Sigmoid colon (tissue), 7 donors: Measurements from ENCODE around the gene PSAP. TPM values are rescaled to one million over a fixed set of nuclear protein-coding genes. Genes with fewer than 3 reads are reported as not detected.

ENCODE experiments used
- DNase-seq: peaks from one replicate; pipeline ENCODE4 v3.0.0-alpha.2; 2019
- H3K27ac ChIP-seq, 4 donors: fragments of 200-600 bp; sonication (generic); one replicate each; pipeline ENCODE4 v1.5.1; 2016 to 2019; ENCODE audit warnings: mild to moderate bottlenecking in 1 of 4
- H3K27me3 ChIP-seq, 3 donors: fragments of 200-600 bp; sonication (generic); one replicate each; pipeline ENCODE4 v1.5.1; 2019; ENCODE audit warnings: mild to moderate bottlenecking in 1 of 3
- H3K36me3 ChIP-seq, 4 donors: fragments of 200-600 bp; sonication (generic); one replicate each; pipeline ENCODE4 v1.5.1; 2016 to 2019
- H3K4me1 ChIP-seq, 4 donors: fragments of 200-600 bp; sonication (generic); one replicate each; pipeline ENCODE4 v1.5.1; 2017 to 2019
- H3K4me3 ChIP-seq, 4 donors: fragments of 200-600 bp; sonication (generic); one replicate each; pipeline ENCODE4 v1.5.1; 2017 to 2019; ENCODE audit warnings: mild to moderate bottlenecking in 2 of 4, moderate library complexity in 1 of 4
- H3K9me3 ChIP-seq, 4 donors: fragments of 200-600 bp in 3 of 4; sonication (generic) in 3 of 4; one replicate each; pipeline versions ENCODE4 v1.5.1 to v1.6.1; 2013 to 2019
- CTCF ChIP-seq, 4 experiments: fragments of 450-650 bp in 3 of 4; fragments of 200-600 bp in 1 of 4; IDR thresholded peaks; one replicate each; pipeline ENCODE4 v1.5.1; 2016 to 2019; ENCODE audit warnings: antibody characterized with exemption in 4 of 4, mild to moderate bottlenecking in 3 of 4, moderate library complexity in 2 of 4
- EP300 ChIP-seq, 4 donors: sonication (generic); formaldehyde crosslinking; IDR thresholded peaks; one replicate each; pipeline ENCODE4 v1.6.1; 2017; ENCODE audit warnings: antibody characterized with exemption in 4 of 4
- POLR2A ChIP-seq, 2 donors: fragments of 450-650 bp; IDR thresholded peaks; one replicate each; pipeline ENCODE4 v1.6.1; 2016; ENCODE audit warnings: antibody characterized with exemption in 2 of 2, mild to moderate bottlenecking in 2 of 2, moderate library complexity in 2 of 2
- POLR2AphosphoS5 ChIP-seq, 4 donors: sonication (generic); formaldehyde crosslinking; IDR thresholded peaks; one replicate each; pipeline ENCODE4 v1.6.1; 2017; ENCODE audit warnings: antibody characterized with exemption in 4 of 4
- WGBS, 2 donors: extraction: QIAGEN DNeasy Blood & Tissue Kit; methylation state at CpG; one replicate each; pipeline ENCODE4 v1.1.7; 2013; 5-methylcytosine and 5-hydroxymethylcytosine counted together
- intact Hi-C: fragments of 100-400 bp; cut with DNase I; formaldehyde crosslinking; loops from one replicate; pipeline ENCODE4 v1.15.1; 2023
- polyA plus RNA-seq, 3 donors: library from polyadenylated mRNA; stranded (reverse); fragments of 200-250 nt; gene quantifications; one replicate each; pipeline ENCODE4 v1.2.3, GENCODE V29; 2013
- total RNA-seq, 4 donors: library from RNA; depleted of rRNA; stranded (reverse); fragments of >200 nt; gene quantifications; one replicate each; pipeline ENCODE4 v1.1.0, GENCODE V29; 2016
- donor health status: healthy with polysubstance abuse.
- donor health status: Bipolar disorder and iron deficiency.
- donor health status: healthy.

PSAP gene
- total and polyA plus RNA-seq, 7 donors, result 200 to 960 (median 636) TPM

- H3K4me1 ChIP-seq, result peaks cover 0 to 10% (median 6%) of the 10 kb centered on the region in 4 donors
- TF ChIP-seq EP300 (IDR thresholded peaks at IDR 0.05) (no peak), POLR2AphosphoS5 (IDR thresholded peaks at IDR 0.05) (no peak), CTCF (IDR thresholded peaks at IDR 0.05) (no peak), POLR2A (IDR thresholded peaks at IDR 0.05) (no peak)
- no peaks in the 10 kb centered on the region for H3K9me3 ChIP-seq
- DNase-seq, result no peak
- intact Hi-C loops, result loop anchor here (5.0 kb wide), 4 partner anchors 109 to 494 kb away; partner anchors contain the start of genes CDH23 and SLC29A3
- no peak overlapping the region for H3K4me3 ChIP-seq
- 82 to 86% methylated on average over 19 of the region's 19 CpGs for WGBS, 2 donors
- H3K27me3 ChIP-seq, result peaks cover 0 to 16% (median 0%) of the 10 kb centered on the region in 3 donors
- H3K27ac ChIP-seq, result no peak overlapping the region
- peaks cover 0 to 15% (median 10%) of the 10 kb centered on the region in 4 donors for H3K36me3 ChIP-seq
These were observed 39.7 kb downstream of the PSAP start for GRCh38 chr10:71811351-71811750.

GRCh38 chr10:71810048-71810750 is 40.9 kb downstream of the PSAP start:
- no peak for DNase-seq
- 62 to 83% methylated on average over 13 of the region's 13 CpGs for WGBS, 2 donors
- Histone ChIP-seq H3K4me3 (no peak overlapping the region), H3K4me1 (peaks cover 0 to 10% (median 6%) of the 10 kb centered on the region in 4 donors), H3K36me3 (peaks cover 0 to 4% (median under 1%) of the 10 kb centered on the region in 4 donors), H3K27me3 (peaks cover 0 to 21% (median 0%) of the 10 kb centered on the region in 3 donors), H3K9me3 (no peaks in the 10 kb centered on the region), H3K27ac (no peak overlapping the region)
- TF ChIP-seq POLR2AphosphoS5 (IDR thresholded peaks at IDR 0.05) (no peak), EP300 (IDR thresholded peaks at IDR 0.05) (no peak), CTCF (IDR thresholded peaks at IDR 0.05) (no peak), POLR2A (IDR thresholded peaks at IDR 0.05) (no peak)
- intact Hi-C loops, result loop anchor here (5.0 kb wide), 4 partner anchors 108 to 493 kb away; partner anchors contain the start of genes CDH23 and SLC29A3

GRCh38 chr10:71809628-71810027 is 41.4 kb downstream of the PSAP start:
- Histone ChIP-seq H3K4me1 (peaks cover 0 to 10% (median 6%) of the 10 kb centered on the region in 4 donors), H3K27ac (no peak overlapping the region), H3K27me3 (peaks cover 0 to 21% (median 0%) of the 10 kb centered on the region in 3 donors), H3K36me3 (no peaks in the 10 kb centered on the region), H3K4me3 (no peak overlapping the region), H3K9me3 (no peaks in the 10 kb centered on the region)
- WGBS, 2 donors, result 91 to 94% methylated on average over 25 of the region's 25 CpGs
- TF ChIP-seq POLR2A (IDR thresholded peaks at IDR 0.05), result no peak
- TF ChIP-seq POLR2AphosphoS5 (IDR thresholded peaks at IDR 0.05), result no peak
- intact Hi-C loops, result loop anchor here (5.0 kb wide), 4 partner anchors 107 to 492 kb away; partner anchors contain the start of genes CDH23 and SLC29A3
- no peak for DNase-seq

GRCh38 chr10:71807557-71808510 is 43.2 kb downstream of the PSAP start:
- intact Hi-C loops, result no loop called here
- H3K4me1 ChIP-seq, result peaks cover 0 to 10% (median 6%) of the 10 kb centered on the region in 4 donors
- peaks cover 0 to 21% (median 0%) of the 10 kb centered on the region in 3 donors for H3K27me3 ChIP-seq
- no peaks in the 10 kb centered on the region for H3K9me3 ChIP-seq
- TF ChIP-seq CTCF (IDR thresholded peaks at IDR 0.05) (no peak), EP300 (IDR thresholded peaks at IDR 0.05) (no peak), POLR2AphosphoS5 (IDR thresholded peaks at IDR 0.05) (no peak), POLR2A (IDR thresholded peaks at IDR 0.05) (no peak)
- 91 to 92% methylated on average over 21 of the region's 21 CpGs for WGBS, 2 donors
- H3K36me3 ChIP-seq, result no peaks in the 10 kb centered on the region
- no peak overlapping the region for H3K4me3 ChIP-seq
- DNase-seq, result no peak
- no peak overlapping the region for H3K27ac ChIP-seq
